SIG-M5 (cell line): ENCODE data around the gene RBM44.
"Not testable (repeated sequence)": the region's sequence is repeated elsewhere in the genome, so short reads cannot be mapped to it uniquely, and the experiment has no call there.

Experiments
- DNase-seq: peaks from one replicate; lab custom pipeline; 2025; lab: John Stamatoyannopoulos, UW

The RBM44 gene

GRCh38 chr2:237774811-237775553 is 23.6 kb upstream of the RBM44 start:
- no peak for DNase-seq

DNA sequence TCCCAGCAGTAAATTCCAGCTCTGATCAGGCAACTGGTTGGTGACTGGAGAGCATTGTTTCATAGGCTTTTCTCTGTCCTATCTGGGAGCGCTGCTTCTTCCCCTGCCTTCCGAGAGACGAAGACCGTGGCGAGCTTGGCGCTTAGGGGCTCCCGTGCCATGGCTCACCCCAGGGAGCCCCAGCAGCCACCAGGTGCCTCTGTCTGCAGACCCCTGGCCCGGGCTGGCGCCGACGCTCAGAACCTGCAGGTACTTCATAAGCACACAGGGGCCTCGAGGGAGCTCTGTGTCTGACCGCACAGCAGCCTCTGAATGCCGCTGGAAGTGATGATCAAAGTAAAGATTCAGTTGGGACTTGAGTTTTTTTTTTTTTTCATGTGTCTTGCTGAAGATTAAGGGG is 19.1 kb upstream of the RBM44 start:
- no peak for DNase-seq

DNA sequence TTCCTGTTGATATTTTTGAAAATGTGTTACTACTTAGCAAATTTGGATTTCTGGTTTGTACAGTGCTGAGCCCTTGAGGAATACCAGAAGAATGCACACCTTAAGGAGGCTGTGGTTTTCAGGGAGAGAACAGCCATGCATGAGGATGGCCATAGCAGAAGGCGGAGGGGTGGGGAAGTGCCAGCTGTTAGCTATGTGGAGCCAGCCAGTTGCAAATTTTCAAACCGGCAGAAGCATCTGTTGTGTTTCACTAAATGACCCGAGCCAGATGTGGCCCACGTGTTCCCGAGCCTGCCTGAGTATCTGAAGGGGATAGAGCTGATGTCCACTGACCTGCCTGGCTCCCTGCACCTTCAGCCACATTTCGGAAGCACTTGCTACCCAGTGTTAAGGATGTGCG is 16.4 kb upstream of the RBM44 start:
- DNase-seq: no peak

- not testable (repeated sequence) for DNase-seq
These were observed 14.9 kb upstream of the RBM44 start for GRCh38 chr2:237783678-237784077.

DNA sequence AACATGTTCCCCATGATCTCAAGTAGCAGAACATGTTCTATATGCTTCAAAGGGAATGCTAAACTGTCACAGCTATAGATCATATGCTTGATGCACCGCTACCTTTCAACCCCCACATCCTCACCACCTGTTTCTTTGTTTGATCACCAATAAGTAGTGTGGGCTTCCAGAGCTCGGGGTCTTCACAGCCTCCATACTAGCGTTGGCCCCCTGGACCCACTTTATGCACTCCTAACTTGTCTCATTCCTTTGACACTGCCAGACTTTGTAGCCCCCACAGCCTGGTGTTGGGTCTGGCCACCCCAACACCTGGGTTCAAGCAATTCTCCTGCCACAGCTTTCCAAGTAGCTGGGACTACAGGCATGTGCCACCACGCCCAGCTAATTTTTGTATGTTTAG is 11.6 kb upstream of the RBM44 start:
- DNase-seq: no peak

DNA sequence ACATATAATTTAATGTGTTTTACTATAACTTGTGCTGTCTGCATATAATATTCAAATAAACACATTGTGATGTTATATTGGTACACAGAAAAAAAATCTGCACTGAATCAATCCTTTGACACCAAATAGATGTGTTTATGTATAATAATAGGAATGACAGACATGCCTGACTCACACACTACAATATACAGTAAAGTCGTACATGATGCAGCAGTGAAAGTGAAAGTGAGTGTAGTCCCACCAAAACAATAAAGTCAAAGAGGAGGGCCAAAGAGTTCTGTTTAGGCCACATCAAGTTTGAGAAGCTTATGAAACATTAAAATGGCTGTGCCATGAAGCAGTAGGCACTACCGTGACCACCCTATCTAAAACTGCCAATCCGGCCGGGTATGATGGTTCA is 8.2 kb upstream of the RBM44 start:
- DNase-seq: no peak

DNA sequence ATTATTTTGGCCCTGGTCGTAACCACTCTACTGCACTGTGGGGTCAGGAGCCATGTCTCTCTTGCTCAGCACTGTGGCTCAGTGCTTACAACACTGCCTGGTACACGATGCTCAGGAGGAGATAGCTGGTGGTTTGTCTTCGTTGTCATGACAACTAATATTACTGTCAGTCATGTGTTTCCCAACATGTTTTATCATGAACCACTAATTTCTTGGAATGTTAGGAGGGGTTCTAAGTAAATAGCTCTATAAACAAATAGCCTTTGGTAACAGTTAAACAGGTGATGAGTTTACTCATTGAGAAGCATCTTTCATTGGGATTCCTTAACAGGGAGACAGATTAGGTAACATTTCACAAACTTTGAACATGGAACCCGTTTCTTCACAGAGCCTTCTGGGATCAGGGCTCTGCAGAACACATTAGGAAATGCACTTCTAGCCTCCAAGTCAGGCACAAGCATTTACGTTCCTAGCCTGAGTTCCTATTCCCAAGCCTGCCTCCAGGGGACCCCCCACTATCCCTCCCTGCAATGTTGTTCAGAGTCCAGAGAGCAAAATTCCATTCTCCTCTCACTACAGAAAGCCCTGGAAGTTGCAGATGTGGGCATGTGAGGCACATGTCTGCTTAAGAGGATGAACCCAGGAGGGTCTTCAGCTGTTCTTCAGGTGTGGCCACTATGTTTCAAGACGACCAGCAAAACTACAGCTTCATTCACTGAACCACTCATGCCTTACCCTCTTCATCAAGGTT is 6.4 kb upstream of the RBM44 start:
- no peak for DNase-seq

DNA sequence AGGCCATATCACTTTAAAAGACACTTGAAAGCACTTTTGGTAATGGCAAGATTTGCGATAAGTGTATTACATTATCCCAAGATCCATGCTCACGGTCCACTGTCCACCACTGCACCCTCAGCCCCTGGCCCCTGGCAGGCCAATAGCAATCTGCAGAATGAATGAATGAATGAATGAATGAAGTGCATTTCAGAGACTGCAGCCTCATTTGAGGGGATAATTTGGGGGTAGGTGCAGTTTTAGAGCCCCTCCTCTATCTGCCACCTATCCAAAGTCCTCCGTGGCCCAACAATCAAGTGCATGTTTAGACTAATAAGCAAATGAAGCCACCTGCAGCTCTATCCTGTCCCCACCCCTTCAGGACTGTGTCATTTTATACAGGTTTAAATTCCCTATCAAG is 1.3 kb upstream of the RBM44 start:
- DNase-seq: no peak

DNA sequence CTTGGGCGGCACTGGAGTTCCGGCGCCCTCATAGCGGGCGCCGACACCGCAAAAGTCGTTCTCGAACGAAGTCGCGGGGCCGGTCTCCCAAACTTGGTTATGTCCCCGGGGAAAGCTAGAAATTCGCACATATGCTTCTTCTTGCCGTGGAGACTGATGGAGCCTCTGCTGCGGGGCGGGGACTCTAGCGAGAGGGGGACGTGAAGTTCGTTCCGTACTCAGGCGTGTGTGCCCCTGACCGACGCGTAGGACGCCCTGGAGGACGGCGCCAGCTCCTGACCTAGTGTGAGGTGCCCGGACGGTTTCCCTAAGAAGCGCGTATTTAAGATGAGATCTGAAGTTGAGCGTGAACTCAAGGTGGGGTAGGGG is 465 bp downstream of the RBM44 start:
- no peak for DNase-seq

GRCh38 chr2:237801466-237801865 is 2.9 kb downstream of the RBM44 start:
- no peak for DNase-seq

DNA sequence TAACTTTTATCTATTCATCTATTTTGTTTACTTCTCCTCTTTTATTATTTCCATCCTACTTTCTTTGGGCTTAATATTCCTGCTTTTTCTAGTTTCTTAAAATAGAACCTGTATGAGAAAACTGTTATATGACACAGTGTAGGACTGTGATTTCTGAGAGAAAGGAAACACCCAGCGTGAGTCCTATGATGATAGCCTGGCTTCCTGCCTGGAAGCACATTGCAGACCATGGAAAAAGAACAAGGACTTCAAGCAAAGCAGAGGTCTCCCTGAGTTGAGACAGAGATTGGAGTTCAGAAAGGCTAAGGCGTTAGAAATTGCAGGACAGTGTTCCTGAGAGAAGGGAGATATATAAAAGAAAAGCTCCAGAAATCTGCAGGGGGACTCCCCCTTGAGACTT is 7.8 kb downstream of the RBM44 start:
- DNase-seq: no peak

DNA sequence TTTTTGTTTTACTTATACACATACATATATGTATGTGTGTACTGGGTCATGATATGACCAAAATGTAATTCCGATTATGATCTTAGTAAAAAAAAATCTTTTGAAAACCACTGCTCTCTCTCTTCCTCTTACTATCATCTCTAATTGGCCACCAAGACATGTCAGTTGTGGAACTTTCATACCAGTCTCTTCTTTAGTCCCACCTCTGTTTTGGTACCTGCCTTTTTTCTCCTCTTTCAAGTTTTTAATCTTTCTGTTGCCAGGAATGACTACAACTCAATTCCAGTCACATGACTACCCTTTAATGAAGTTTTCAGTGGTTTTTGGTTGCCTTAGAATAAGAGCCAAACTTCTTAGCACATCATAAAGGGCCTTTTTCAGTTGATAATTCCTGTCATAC is 17.1 kb downstream of the RBM44 start:
- no peak for DNase-seq

DNA sequence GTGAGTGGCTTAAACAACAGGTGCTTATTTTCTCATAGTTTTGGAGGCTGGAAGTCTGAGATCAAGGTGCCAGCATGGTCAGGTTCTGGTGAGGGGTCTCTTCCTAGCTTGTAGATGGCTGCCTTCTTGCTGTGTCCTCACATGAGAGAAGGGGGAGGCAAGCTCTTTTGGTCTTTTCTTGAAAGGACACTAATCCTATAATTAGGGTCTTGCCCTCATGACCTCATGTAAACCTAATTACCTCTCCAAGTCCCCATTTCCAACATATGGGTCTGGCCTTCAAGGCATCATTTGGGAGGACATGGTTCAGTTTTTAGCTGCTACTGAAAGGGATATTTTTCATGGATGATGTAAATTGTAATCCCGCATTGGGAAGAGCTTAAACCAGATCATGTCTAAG is 18.0 kb downstream of the RBM44 start:
- no peak for DNase-seq

- no peak for DNase-seq
These were observed 19.5 kb downstream of the RBM44 start for GRCh38 chr2:237818066-237818473.

GRCh38 chr2:237819231-237819630 is 20.7 kb downstream of the RBM44 start:
- no peak for DNase-seq

DNA sequence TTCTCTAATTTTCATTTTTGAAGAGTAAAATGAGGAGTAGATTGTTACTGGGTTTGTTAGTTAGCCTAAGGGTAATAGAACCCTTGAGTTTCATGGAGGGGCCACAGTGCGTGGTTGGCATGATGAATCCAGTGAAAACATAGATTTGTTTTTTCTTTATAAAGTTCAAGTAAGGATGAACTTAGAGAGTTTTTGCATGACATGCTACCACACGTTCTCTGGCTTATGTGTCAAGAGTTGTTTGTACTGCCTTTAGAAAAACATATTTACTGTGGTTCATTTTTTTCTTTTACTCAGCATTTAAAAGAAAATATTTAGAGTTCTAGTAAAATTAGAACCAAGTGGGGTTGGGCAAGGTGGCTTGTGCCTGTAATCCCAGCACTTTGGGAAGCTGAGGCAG is 21.8 kb downstream of the RBM44 start:
- DNase-seq: no peak

- DNase-seq: no peak
These were observed 25.0 kb downstream of the RBM44 start for GRCh38 chr2:237823544-237823943.

GRCh38 chr2:237824085-237824484 is 25.5 kb downstream of the RBM44 start:
- no peak for DNase-seq

DNA sequence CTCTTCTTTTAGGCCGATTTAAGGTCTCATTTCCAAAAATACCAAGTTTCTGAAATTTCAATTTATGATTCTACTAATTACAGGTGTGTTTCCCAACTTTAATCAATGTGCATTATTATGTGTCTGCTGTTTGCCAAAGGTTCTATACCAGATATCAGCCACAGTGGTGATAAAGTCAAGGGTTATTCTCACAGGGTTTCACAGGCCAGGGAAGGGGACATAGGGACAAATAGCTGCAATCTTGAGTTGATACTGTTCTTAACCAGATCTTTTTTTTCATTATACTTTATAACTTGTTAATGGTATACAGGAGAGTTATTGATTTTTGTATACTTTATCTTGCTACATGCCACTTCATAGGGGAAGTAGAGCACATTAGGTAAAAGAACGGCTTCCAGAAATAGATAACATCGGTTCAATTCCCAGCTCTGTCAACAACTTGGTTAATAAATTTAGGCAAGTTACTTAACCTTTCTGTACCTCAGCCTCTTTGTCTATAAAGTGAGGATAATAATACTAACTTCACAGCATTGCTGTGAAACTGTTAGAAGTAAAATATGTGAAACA is 28.9 kb downstream of the RBM44 start:
- no peak for DNase-seq

DNA sequence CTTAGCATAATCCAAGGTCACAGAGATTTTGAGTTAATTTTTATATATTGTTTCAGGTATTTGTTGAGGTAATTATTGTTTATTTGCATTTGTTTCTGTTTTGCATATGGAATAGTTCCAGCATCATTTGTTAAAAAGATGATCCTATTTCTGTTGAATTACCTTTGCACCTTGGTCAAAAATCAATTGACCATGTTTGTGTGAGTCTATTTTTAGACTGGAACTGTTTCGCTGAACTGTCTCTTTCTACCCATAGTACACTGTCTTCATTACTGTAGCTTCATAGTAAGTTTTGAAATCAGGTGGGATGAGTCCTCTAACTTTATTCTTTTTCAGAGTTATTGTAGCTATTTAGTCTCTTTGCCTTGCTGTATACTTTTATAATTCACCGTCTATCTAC is 31.9 kb downstream of the RBM44 start:
- no peak for DNase-seq

DNA sequence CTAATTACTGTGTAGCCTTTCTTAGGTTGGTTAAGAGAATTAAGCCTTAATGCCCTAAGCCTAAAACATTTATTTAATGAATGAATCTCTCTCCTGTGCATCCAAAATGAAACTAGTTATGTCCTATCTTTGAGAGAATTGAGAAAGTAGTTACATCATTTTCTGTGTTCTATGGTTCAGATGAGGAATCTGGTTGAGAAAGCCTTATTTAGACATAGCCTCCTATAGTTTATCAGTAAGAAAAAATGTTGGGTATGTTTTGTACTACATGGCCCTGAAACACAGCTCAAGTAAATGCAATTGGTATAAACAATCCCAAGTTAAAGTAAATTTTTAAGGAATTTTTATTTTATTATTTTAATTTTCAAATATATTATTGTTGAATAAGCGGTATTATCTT is 35.0 kb downstream of the RBM44 start:
- DNase-seq: no peak

- no peak for DNase-seq
These were observed 36.8 kb downstream of the RBM44 start for GRCh38 chr2:237835372-237835771.

DNA sequence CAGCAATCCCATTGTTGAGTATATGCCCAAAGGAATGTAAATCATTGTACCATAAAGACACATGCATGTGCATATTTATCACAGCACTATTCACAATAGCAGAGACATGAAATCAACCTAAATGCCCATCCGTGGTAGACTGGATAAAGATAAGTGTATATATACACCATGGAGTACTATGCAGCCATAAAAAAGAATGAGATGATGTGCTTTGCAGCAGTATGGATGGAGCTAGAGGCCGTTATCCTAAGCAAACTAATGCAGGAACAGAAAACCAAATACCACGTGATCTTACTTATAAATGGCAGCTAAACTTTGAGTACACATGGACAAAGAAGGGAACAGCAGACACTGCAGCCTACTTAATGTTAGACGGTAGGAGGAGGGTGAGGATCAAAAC is 42.5 kb downstream of the RBM44 start:
- no peak for DNase-seq

GRCh38 chr2:237848940-237849339 is 50.4 kb downstream of the RBM44 start:
- DNase-seq: not testable (repeated sequence)
